GM21737 (cell line): ENCODE results near the gene LY6G6C.

ENCODE experiments used
- ATAC-seq: cut with Tn5 transposase; IDR thresholded peaks from one replicate; pipeline ENCODE4 v1.9.1; 2021; ENCODE audit warnings: mild to moderate bottlenecking, moderate library complexity; ENCODE audit not compliant: unreplicated experiment

Gene LY6G6C

GRCh38 chr6:31742894-31743293 lies 21.3 kb upstream of the LY6G6C start:
- no peak for ATAC-seq

DNA sequence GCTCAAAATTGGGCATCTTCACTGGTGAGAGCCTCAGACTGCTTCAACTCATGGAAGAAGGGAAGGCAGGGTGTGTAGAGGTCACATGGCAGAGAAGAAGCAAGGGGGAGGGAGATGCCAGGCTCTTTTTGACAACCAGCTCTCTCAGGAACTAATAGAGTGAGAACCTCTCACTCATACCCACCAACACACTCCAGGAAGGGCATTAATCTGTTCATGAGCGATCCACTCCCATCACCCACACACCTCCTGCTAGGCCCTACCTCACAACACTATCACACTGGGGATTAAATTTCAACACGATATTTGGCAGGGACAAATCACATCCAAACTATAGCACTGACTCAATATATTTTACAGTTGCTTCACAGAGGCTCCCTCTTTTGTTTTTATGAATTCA lies 20.3 kb upstream of the LY6G6C start:
- no peak for ATAC-seq

GRCh38 chr6:31740397-31741223 lies 19.1 kb upstream of the LY6G6C start:
- no peak for ATAC-seq

GRCh38 chr6:31739639-31740396 lies 18.3 kb upstream of the LY6G6C start, which contains the start of gene MSH5:
MSH5 (plus strand) TSS chr6:31740005; CDS start chr6:31740467, 462 bp downstream.
- peak; percentile 64 for ATAC-seq

- no peak for ATAC-seq
Measured at GRCh38 chr6:31737991-31738979, 16.7 kb upstream of the LY6G6C start.

- ATAC-seq: no peak
Measured at GRCh38 chr6:31737315-31737990, 15.9 kb upstream of the LY6G6C start.

DNA sequence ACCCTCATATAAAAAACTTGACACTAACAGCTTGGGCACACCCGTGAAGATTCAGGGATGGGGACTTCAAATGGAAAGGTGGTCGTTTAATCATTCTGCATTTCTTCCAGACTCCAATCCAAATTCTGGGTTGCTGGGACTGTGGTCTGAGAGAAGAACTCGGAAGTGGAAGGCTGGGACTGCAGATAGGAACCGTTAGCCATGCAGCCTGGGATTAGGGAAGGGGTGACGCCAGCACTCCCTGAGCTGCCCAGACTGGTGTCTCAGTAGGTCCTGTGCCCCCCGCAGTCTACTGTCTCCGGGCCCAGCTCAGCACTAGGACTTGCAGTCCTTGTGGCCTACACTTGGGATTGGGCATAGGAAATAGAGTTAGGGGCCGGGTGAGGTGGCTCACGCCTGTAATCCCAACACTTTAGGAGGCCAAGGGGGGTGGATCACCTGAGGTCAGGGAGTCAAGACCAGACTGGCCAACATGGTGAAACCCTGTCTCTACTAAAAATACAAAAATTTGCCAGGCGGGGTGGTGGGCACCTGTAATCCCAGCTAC lies 15.3 kb upstream of the LY6G6C start:
- no peak for ATAC-seq

DNA sequence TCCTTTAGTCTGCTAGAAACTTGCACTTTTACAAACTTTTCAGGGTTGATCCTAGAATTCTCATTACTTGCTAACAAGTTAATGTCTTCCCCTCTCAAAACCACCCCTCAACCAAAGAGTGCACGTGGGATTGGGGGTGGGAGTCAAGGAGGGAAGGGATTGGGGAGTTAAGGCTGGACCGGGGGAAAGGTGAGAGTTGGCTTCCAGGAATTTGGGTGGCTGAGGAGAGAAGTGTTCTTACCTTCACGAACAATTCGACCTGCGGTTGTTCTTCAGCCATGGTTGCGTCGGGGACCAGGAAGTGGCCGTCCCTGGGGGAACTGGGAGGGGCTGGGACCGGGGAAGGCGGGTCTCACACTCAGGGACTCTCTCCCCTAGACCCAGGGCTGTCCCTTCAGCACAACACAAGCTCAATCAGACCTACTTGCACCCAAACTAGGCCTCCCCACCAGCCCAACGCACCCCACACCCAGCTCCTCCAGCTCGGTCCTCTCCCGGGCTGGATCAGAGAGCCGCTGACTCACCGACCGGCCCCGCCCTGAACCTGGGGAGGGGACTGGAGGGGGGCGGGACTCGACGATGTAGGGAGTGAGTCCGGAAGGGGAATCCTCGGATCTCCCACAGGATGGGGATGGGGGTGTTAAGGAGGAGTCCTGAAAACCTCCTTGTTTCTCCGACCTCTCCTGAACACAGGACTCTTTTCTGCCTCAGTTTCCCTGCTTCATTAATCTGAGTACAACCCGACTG lies 14.6 kb upstream of the LY6G6C start, which contains the start of gene CLIC1:
Gene CLIC1, minus strand, starts transcription at position 510 of the 747 bp plus-strand sequence. Its CDS starts 230 bp downstream, at position 280.
- peak; percentile 21 for ATAC-seq

DNA sequence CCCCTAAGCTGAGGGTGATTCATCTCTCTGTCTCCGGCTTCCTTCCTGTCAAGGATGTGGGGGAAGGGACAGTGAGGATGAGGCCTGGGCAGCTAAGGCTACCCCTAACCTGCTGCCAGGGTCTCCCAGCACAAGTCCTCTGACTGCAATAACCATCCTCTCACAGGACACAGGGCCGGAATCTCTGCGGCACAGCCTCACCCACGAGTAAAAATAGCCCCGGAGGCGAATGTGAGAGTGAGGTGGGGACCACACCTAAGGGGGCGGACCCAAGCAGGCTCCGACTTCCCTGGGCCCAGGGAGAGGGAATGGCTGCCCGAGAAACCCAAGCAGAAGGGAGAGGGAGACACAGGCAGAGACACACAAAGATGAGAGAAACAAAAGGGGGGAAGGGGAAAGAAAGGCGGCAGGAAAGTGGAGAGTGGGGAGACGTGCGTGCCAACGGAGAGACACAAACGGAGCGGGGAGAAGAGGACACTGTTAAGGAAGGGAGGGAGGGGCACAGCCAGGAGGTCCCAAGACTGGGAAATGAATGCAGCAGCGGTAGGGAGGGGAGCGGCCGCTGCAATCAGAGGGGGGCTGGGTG lies 13.4 kb upstream of the LY6G6C start:
- no peak for ATAC-seq

- no peak for ATAC-seq
Measured at GRCh38 chr6:31734247-31734820, 12.8 kb upstream of the LY6G6C start.

GRCh38 chr6:31733734-31734133 lies 12.2 kb upstream of the LY6G6C start:
- ATAC-seq: no peak

DNA sequence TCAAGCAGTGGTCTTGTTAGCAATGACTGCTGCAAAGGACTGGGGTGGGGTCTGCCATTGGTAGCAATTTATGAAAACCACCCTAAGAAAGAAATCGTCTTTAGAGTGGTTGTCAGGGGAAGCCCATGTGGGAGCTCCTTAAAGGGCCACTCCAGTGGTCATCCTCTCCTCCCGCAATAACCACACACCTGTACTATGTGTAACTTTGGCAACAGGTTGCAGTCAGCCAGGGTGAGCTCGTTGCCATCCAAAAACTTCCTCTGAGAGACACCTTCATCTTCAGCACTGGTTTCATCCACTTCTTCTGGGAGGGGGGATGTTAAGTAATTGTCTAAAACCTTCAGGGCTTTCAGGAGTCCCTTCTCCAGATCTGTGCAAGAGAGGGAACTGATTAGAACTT lies 10.5 kb upstream of the LY6G6C start:
- ATAC-seq: no peak

GRCh38 chr6:31730631-31731086 lies 9.1 kb upstream of the LY6G6C start:
- no peak for ATAC-seq

GRCh38 chr6:31729979-31730630 lies 8.6 kb upstream of the LY6G6C start:
- ATAC-seq: no peak

DNA sequence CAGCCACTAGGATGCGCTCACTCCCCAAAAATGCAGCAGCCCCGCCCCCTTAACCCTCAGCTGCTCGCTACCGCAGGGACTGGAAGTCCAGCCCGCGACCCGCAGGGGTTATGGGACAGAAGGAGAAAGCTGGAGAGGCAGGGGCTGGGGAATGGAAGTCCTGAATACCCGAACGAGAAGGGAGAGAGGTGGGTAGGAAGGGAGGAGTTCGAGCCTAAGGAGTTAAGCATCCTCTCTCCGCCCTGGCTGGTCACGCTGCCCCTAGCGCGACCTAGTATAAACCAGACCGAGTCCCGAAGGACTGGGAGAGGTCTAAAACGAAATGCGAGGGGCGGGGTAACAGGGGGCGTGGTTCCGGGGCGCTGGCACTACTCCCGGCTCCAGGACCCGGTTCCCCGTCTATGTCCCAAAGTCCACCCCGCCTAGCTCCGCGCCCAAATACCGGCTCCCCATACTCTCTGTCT lies 8.0 kb upstream of the LY6G6C start:
- peak; percentile 44 for ATAC-seq

- no peak for ATAC-seq
Measured at GRCh38 chr6:31728767-31729514, 7.4 kb upstream of the LY6G6C start, which contains the start of gene DDAH2. DDAH2 (minus strand) TSS chr6:31729299; CDS start chr6:31729161, 138 bp downstream.
